ENCODE results near the gene RPUSD1.

RPUSD1 gene

DNA sequence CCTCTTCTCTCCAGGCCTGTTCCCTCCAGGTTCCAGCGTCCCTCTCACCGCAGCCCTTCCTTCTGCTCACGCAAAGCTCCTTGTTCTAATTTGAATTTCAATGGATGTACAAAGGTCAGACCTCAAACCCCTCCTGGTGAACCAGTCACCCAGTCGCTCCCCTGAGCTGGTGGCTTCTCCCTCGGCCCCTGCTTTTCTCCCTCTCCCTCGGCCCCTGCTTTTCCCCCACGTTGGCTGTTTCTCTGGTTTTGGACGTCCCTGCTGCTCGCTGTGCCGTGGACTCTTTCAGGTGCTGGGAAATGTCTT lies 36.2 kb downstream of the RPUSD1 start:
- H2AFZ ChIP-seq (ENCODE audit: low read length): no peak overlapping the region
- no peaks in the 10 kb centered on the region for H3K9me2 ChIP-seq (ENCODE audit: low read depth, low read length)
- H3K4me3 ChIP-seq (ENCODE audit: low read depth, low read length, poor library complexity, severe bottlenecking): no peak overlapping the region
- H3F3A ChIP-seq (ENCODE audit: insufficient read depth, low read length): no peaks in the 10 kb centered on the region
- no peak for TF ChIP-seq EZH2 (IDR thresholded peaks at IDR 0.05; ENCODE audit: borderline replicate concordance, low read length)
- TF ChIP-seq CTCF (IDR thresholded peaks at IDR 0.05; ENCODE audit: low read length): no peak
- no peaks in the 10 kb centered on the region for H3K4me1 ChIP-seq (ENCODE audit: insufficient read depth, low read length, severe bottlenecking)
- peaks cover 11% of the 10 kb centered on the region for H3K27me3 ChIP-seq (ENCODE audit: insufficient read depth, low read length)
- no peaks in the 10 kb centered on the region; the same call in 1 of the 2 replicates for H3K36me3 ChIP-seq (ENCODE audit: insufficient read depth, low read length)
- no peak overlapping the region for H3K9ac ChIP-seq (ENCODE audit: low read length)
- H3K9me3 ChIP-seq (ENCODE audit: low read length): no peaks in the 10 kb centered on the region
- no peaks in the 10 kb centered on the region for H4K20me1 ChIP-seq (ENCODE audit: insufficient read depth, low read length)
- H3K79me2 ChIP-seq (ENCODE audit: insufficient read depth, low read length): no peaks in the 10 kb centered on the region
- no peak overlapping the region for H3K27ac ChIP-seq (ENCODE audit: low read depth, low read length, poor library complexity, severe bottlenecking)
- H3K4me2 ChIP-seq (ENCODE audit: low read length): no peak overlapping the region

DNA sequence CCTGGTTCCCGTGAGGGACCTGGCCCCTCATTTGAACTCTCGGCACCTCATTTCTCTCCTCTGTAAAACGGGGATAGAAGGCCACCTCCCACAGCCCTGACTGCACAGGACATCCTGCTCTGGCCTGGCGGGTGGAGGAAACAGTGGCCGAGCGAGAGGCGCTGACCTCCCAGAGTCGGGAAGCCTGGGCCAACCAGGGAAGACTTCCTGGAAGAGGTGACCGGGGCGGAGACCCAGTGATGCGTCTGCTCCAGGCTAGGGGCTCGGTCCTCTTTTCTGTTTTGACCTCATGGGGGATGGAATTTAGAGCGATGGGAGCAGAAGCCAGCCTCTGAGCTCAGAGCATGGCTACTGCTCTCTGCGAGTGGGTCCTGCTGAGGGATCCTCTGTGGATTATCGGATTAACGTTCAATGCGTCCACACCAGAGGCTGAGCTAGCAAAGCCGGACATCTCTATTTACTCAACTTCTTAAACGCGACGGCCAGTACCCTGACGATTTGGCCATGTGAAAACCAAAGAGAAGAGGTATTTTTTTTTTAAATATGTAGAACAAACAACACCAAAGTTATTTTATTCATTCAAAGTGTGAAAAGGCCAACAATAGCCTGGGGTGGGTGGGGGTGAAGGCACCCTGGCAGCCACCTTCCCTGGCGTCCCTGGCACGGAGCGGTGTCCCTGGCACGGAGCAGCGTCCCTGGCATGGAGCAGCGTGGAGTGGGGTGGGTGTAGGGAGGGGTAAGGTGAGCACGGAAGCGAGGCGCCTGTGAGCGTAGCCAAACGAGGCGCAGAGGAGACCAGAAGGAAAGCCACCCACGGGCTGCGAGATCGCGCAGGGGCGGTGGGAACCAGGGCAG lies 36.8 kb downstream of the RPUSD1 start:
- Histone ChIP-seq H3K9me2 (ENCODE audit: low read depth, low read length) (no peaks in the 10 kb centered on the region), H4K20me1 (ENCODE audit: insufficient read depth, low read length) (no peaks in the 10 kb centered on the region), H3K4me3 (ENCODE audit: low read depth, low read length, poor library complexity, severe bottlenecking) (no peak overlapping the region), H3K9ac (ENCODE audit: low read length) (no peak overlapping the region), H3K27me3 (ENCODE audit: insufficient read depth, low read length) (peaks cover 6% of the 10 kb centered on the region), H3F3A (ENCODE audit: insufficient read depth, low read length) (no peaks in the 10 kb centered on the region), H3K9me3 (ENCODE audit: low read length) (no peaks in the 10 kb centered on the region), H2AFZ (ENCODE audit: low read length) (no peak overlapping the region), H3K79me2 (ENCODE audit: insufficient read depth, low read length) (no peaks in the 10 kb centered on the region), H3K36me3 (ENCODE audit: insufficient read depth, low read length) (no peaks in the 10 kb centered on the region; the same call in 1 of the 2 replicates), H3K4me1 (ENCODE audit: insufficient read depth, low read length, severe bottlenecking) (no peaks in the 10 kb centered on the region), H3K4me2 (ENCODE audit: low read length) (no peak overlapping the region), H3K27ac (ENCODE audit: low read depth, low read length, poor library complexity, severe bottlenecking) (no peak overlapping the region)
- TF ChIP-seq EZH2 (IDR thresholded peaks at IDR 0.05; ENCODE audit: borderline replicate concordance, low read length): no peak
- no peak for TF ChIP-seq CTCF (IDR thresholded peaks at IDR 0.05; ENCODE audit: low read length)

GRCh38 chr16:750485-750884 lies 37.7 kb downstream of the RPUSD1 start:
- Histone ChIP-seq H3K27ac (ENCODE audit: low read depth, low read length, poor library complexity, severe bottlenecking) (no peak overlapping the region), H3K9me3 (ENCODE audit: low read length) (no peaks in the 10 kb centered on the region), H3F3A (ENCODE audit: insufficient read depth, low read length) (no peaks in the 10 kb centered on the region), H2AFZ (ENCODE audit: low read length) (no peak overlapping the region), H3K4me2 (ENCODE audit: low read length) (no peak overlapping the region), H3K79me2 (ENCODE audit: insufficient read depth, low read length) (no peaks in the 10 kb centered on the region), H4K20me1 (ENCODE audit: insufficient read depth, low read length) (no peaks in the 10 kb centered on the region), H3K9ac (ENCODE audit: low read length) (no peak overlapping the region), H3K27me3 (ENCODE audit: insufficient read depth, low read length) (peaks cover 5% of the 10 kb centered on the region), H3K9me2 (ENCODE audit: low read depth, low read length) (no peaks in the 10 kb centered on the region), H3K4me1 (ENCODE audit: insufficient read depth, low read length, severe bottlenecking) (no peaks in the 10 kb centered on the region), H3K4me3 (ENCODE audit: low read depth, low read length, poor library complexity, severe bottlenecking) (no peak overlapping the region), H3K36me3 (ENCODE audit: insufficient read depth, low read length) (no peaks in the 10 kb centered on the region)
- no peak for TF ChIP-seq CTCF (IDR thresholded peaks at IDR 0.05; ENCODE audit: low read length)
- TF ChIP-seq EZH2 (IDR thresholded peaks at IDR 0.05; ENCODE audit: borderline replicate concordance, low read length): no peak

Measured in OCI-LY1 (cell line).